Sigmoid colon (tissue), 7 donors: Measurements from ENCODE around the gene SLF1. TPM values are rescaled to one million over a fixed set of nuclear protein-coding genes. Genes with fewer than 3 reads are reported as not detected.

Experiments used
- DNase-seq: peaks from one replicate; pipeline ENCODE4 v3.0.0-alpha.2; 2019
- H3K27ac ChIP-seq, 4 donors: fragments of 200-600 bp; sonication (generic); one replicate each; pipeline ENCODE4 v1.5.1; 2016 to 2019; ENCODE audit warnings: mild to moderate bottlenecking in 1 of 4
- H3K27me3 ChIP-seq, 3 donors: fragments of 200-600 bp; sonication (generic); one replicate each; pipeline ENCODE4 v1.5.1; 2019; ENCODE audit warnings: mild to moderate bottlenecking in 1 of 3
- H3K36me3 ChIP-seq, 4 donors: fragments of 200-600 bp; sonication (generic); one replicate each; pipeline ENCODE4 v1.5.1; 2016 to 2019
- H3K4me1 ChIP-seq, 4 donors: fragments of 200-600 bp; sonication (generic); one replicate each; pipeline ENCODE4 v1.5.1; 2017 to 2019
- H3K4me3 ChIP-seq, 4 donors: fragments of 200-600 bp; sonication (generic); one replicate each; pipeline ENCODE4 v1.5.1; 2017 to 2019; ENCODE audit warnings: mild to moderate bottlenecking in 2 of 4, moderate library complexity in 1 of 4
- H3K9me3 ChIP-seq, 4 donors: fragments of 200-600 bp in 3 of 4; sonication (generic) in 3 of 4; one replicate each; pipeline versions ENCODE4 v1.5.1 to v1.6.1; 2013 to 2019
- CTCF ChIP-seq, 4 experiments: fragments of 450-650 bp in 3 of 4; fragments of 200-600 bp in 1 of 4; IDR thresholded peaks; one replicate each; pipeline ENCODE4 v1.5.1; 2016 to 2019; ENCODE audit warnings: antibody characterized with exemption in 4 of 4, mild to moderate bottlenecking in 3 of 4, moderate library complexity in 2 of 4
- EP300 ChIP-seq, 4 donors: sonication (generic); formaldehyde crosslinking; IDR thresholded peaks; one replicate each; pipeline ENCODE4 v1.6.1; 2017; ENCODE audit warnings: antibody characterized with exemption in 4 of 4
- POLR2A ChIP-seq, 2 donors: fragments of 450-650 bp; IDR thresholded peaks; one replicate each; pipeline ENCODE4 v1.6.1; 2016; ENCODE audit warnings: antibody characterized with exemption in 2 of 2, mild to moderate bottlenecking in 2 of 2, moderate library complexity in 2 of 2
- POLR2AphosphoS5 ChIP-seq, 4 donors: sonication (generic); formaldehyde crosslinking; IDR thresholded peaks; one replicate each; pipeline ENCODE4 v1.6.1; 2017; ENCODE audit warnings: antibody characterized with exemption in 4 of 4
- WGBS, 2 donors: extraction: QIAGEN DNeasy Blood & Tissue Kit; methylation state at CpG; one replicate each; pipeline ENCODE4 v1.1.7; 2013; 5-methylcytosine and 5-hydroxymethylcytosine counted together
- intact Hi-C: fragments of 100-400 bp; cut with DNase I; formaldehyde crosslinking; loops from one replicate; pipeline ENCODE4 v1.15.1; 2023
- polyA plus RNA-seq, 3 donors: library from polyadenylated mRNA; stranded (reverse); fragments of 200-250 nt; gene quantifications; one replicate each; pipeline ENCODE4 v1.2.3, GENCODE V29; 2013
- total RNA-seq, 4 donors: library from RNA; depleted of rRNA; stranded (reverse); fragments of >200 nt; gene quantifications; one replicate each; pipeline ENCODE4 v1.1.0, GENCODE V29; 2016
- donor health status: healthy with polysubstance abuse.
- donor health status: Bipolar disorder and iron deficiency.
- donor health status: healthy.

The SLF1 gene
- total and polyA plus RNA-seq, 7 donors: 1.2 to 8.6 (median 3.1) TPM

DNA sequence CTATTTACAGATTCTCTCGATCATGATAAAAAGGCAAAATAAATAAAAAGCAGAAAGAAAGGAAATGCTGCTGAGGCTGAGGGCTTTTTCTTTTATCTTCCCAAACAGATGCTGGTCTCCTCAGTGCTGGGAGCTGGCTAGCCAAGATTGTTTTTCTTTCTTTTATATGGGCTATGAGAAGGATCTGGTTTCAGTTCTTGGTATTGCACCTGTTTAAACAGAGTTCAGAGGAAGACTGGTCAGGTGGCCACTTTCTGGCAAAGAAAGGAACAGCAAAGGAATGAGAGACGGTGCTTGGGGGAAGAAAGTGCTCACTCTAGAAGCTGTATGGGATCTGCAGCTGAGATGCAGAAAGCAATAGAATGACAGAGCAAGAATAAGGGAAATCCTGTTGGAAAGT, 88.9 kb downstream of the SLF1 start:
- no peak for DNase-seq
- intact Hi-C loops: no loop called here
- TF ChIP-seq POLR2AphosphoS5 (IDR thresholded peaks at IDR 0.05) (no peak), EP300 (IDR thresholded peaks at IDR 0.05) (no peak), POLR2A (IDR thresholded peaks at IDR 0.05) (no peak), CTCF (IDR thresholded peaks at IDR 0.05) (no peak)
- no peaks in the 10 kb centered on the region for H3K27me3 ChIP-seq
- H3K4me1 ChIP-seq: no peaks in the 10 kb centered on the region
- H3K9me3 ChIP-seq: no peaks in the 10 kb centered on the region
- peaks cover 0 to 6% (median 0%) of the 10 kb centered on the region in 4 donors for H3K36me3 ChIP-seq
- H3K4me3 ChIP-seq: no peak overlapping the region
- H3K27ac ChIP-seq: no peak overlapping the region
- 12 to 23% methylated on average over 2 of the region's 2 CpGs for WGBS, 2 donors

DNA sequence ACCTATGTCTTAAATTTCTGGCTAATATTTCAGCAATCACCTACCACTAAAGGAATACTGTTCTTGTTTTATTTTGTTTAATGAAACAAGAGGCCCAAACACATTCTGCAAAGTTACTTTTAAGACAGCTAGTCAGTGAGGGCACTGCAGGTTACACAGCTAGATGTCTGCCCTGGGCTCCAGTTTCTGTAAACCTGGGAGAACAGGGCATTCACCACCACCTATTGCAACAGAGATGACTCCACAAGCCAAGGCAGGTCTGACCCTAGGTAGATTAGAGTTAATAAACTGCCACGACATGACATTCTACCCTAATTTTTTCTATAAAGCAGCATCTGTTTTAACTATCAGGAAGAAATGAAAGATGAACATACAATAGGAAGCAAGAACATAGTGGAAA, 90.8 kb downstream of the SLF1 start:
- intact Hi-C loops: no loop called here
- DNase-seq: no peak
- Histone ChIP-seq H3K4me3 (no peak overlapping the region), H3K27me3 (no peaks in the 10 kb centered on the region), H3K4me1 (no peaks in the 10 kb centered on the region), H3K27ac (no peak overlapping the region), H3K9me3 (no peaks in the 10 kb centered on the region), H3K36me3 (peaks cover 0 to 6% (median 0%) of the 10 kb centered on the region in 4 donors)
- 91 to 94% methylated on average over 1 of the region's 1 CpG for WGBS, 2 donors
- TF ChIP-seq CTCF (IDR thresholded peaks at IDR 0.05) (no peak), POLR2AphosphoS5 (IDR thresholded peaks at IDR 0.05) (no peak), POLR2A (IDR thresholded peaks at IDR 0.05) (no peak), EP300 (IDR thresholded peaks at IDR 0.05) (no peak)

GRCh38 chr5:94711785-94712184, 93.3 kb downstream of the SLF1 start:
- DNase-seq: no peak
- Histone ChIP-seq H3K4me3 (no peak overlapping the region), H3K9me3 (no peaks in the 10 kb centered on the region), H3K36me3 (peaks cover 0 to 6% (median 0%) of the 10 kb centered on the region in 4 donors), H3K27ac (no peak overlapping the region), H3K27me3 (no peaks in the 10 kb centered on the region), H3K4me1 (no peaks in the 10 kb centered on the region)
- intact Hi-C loops: no loop called here
- TF ChIP-seq EP300 (IDR thresholded peaks at IDR 0.05) (no peak), POLR2A (IDR thresholded peaks at IDR 0.05) (no peak), CTCF (IDR thresholded peaks at IDR 0.05) (no peak), POLR2AphosphoS5 (IDR thresholded peaks at IDR 0.05) (no peak)

DNA sequence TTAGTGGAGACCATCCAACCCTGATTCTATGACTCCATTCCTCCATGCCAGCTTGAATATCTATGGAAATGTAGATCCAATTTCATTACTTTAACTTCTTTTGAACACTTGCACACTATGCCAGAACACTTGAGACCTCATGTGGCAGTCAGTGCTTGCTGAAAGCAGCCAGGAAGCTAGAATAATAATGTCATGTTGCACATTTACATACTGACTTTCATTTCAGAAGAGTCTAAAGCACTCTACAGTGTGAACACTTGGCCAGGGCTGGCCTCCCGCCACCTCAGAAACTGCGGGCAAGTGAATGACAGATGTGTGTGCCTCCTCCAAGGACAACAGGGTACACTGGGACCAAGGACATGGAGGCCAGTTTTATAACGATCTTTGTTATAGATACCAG, 97.3 kb downstream of the SLF1 start:
- H3K4me3 ChIP-seq: no peak overlapping the region
- TF ChIP-seq POLR2AphosphoS5 (IDR thresholded peaks at IDR 0.05): no peak
- no peak for TF ChIP-seq EP300 (IDR thresholded peaks at IDR 0.05)
- TF ChIP-seq CTCF (IDR thresholded peaks at IDR 0.05): no peak
- no peak for TF ChIP-seq POLR2A (IDR thresholded peaks at IDR 0.05)
- no peak for DNase-seq
- no peak overlapping the region for H3K27ac ChIP-seq
- intact Hi-C loops: no loop called here
- no peaks in the 10 kb centered on the region for H3K9me3 ChIP-seq
- H3K4me1 ChIP-seq: no peaks in the 10 kb centered on the region
- 79 to 93% methylated on average over 3 of the region's 3 CpGs for WGBS, 2 donors
- no peaks in the 10 kb centered on the region for H3K36me3 ChIP-seq
- no peaks in the 10 kb centered on the region for H3K27me3 ChIP-seq

DNA sequence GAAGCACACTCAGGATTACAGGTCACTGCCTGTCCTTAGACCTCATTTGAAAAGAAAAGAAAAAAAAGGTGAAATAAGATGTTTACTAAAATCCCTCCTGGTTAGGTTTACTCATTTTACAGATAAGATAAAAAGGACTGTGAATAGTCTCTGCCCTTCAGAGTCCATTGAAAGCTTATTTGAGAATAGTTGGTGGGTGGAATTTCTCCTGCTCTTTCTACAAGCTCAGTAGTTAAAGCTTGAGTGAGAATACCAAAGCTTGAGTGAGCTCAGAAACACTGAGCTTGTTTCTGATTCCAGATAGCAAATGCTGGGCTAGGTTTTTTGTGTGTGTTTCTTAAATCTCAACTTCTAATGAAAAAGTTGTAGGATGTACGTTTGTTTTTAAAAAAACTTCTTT, 106.7 kb downstream of the SLF1 start:
- Histone ChIP-seq H3K36me3 (no peaks in the 10 kb centered on the region), H3K27me3 (no peaks in the 10 kb centered on the region), H3K4me1 (no peaks in the 10 kb centered on the region), H3K27ac (no peak overlapping the region), H3K9me3 (no peaks in the 10 kb centered on the region), H3K4me3 (no peak overlapping the region)
- WGBS, 2 donors: 45 to 62% methylated on average over 1 of the region's 1 CpG
- TF ChIP-seq EP300 (IDR thresholded peaks at IDR 0.05) (no peak), POLR2A (IDR thresholded peaks at IDR 0.05) (no peak), CTCF (IDR thresholded peaks at IDR 0.05) (no peak), POLR2AphosphoS5 (IDR thresholded peaks at IDR 0.05) (no peak)
- intact Hi-C loops: no loop called here
- DNase-seq: no peak
